ENCODE measurements around the gene ZGPAT. TPM values are rescaled to one million over a fixed set of nuclear protein-coding genes. Genes with fewer than 3 reads are reported as not detected.

The ZGPAT gene
- total RNA-seq, 1 donor from 2014 or later = 27.2 TPM

DNA sequence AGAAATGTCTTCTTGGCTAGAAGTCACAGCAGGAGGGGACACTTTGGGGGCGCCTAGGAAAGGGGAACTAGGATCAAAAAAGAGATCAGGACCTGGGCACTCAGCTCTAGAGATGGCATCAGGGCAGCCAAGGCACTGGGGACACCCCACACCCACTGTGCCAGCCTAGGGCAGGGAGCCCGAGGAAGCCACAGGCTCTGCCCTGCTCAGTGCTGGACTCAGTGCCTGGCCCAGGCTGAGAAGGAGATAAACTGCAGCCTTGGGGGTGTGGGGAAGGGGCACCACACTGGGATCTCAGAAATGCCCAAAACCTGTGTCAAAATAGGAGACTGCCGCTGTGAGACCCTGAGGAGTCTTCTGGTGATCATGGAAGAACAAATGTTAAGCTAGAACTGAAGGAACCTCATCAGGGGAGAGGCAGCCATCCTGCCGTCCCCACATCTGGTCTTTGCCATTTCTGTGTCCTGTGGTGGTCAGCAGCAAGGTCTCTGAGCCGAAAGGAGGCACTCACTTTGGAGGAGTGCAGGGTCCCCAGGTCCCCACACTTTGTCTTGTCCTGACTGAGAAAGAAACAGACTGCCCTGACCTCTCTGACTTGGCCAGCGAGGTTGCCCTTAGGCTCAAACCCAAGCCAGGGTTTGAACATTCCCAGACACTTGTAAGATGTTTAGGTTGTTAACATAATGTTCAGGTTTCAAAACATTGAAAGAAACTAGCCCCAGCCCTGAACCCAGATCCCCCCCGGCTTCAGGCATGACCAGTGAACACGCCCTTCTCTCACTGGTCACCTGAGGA, 2.4 kb upstream of the ZGPAT start:
- no peak overlapping the region for H3K4me3 ChIP-seq
- H3K9me3 ChIP-seq = no peaks in the 10 kb centered on the region
- H3K36me3 ChIP-seq = peaks cover 45% of the 10 kb centered on the region
- ATAC-seq (no peak), DNase-seq (no peak)
- no peaks in the 10 kb centered on the region for H3K27me3 ChIP-seq (ENCODE audit: low read depth)
- TF ChIP-seq, protein P1, sequence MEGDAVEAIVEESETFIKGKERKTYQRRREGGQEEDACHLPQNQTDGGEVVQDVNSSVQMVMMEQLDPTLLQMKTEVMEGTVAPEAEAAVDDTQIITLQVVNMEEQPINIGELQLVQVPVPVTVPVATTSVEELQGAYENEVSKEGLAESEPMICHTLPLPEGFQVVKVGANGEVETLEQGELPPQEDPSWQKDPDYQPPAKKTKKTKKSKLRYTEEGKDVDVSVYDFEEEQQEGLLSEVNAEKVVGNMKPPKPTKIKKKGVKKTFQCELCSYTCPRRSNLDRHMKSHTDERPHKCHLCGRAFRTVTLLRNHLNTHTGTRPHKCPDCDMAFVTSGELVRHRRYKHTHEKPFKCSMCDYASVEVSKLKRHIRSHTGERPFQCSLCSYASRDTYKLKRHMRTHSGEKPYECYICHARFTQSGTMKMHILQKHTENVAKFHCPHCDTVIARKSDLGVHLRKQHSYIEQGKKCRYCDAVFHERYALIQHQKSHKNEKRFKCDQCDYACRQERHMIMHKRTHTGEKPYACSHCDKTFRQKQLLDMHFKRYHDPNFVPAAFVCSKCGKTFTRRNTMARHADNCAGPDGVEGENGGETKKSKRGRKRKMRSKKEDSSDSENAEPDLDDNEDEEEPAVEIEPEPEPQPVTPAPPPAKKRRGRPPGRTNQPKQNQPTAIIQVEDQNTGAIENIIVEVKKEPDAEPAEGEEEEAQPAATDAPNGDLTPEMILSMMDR (IDR thresholded peaks at IDR 0.05) = no peak
- H3K4me1 ChIP-seq = peaks cover 32% of the 10 kb centered on the region
- H3K27ac ChIP-seq = no peak overlapping the region
- intact Hi-C loops (cut with DNase I) = no loop called here

GRCh38 chr20:63706027-63706695, 1.7 kb upstream of the ZGPAT start:
- Histone ChIP-seq H3K9me3 (no peaks in the 10 kb centered on the region), H3K4me3 (peak overlapping the region; percentile 96), H3K27me3 (ENCODE audit: low read depth) (no peaks in the 10 kb centered on the region), H3K27ac (peak overlapping the region; percentile 95), H3K4me1 (peaks cover 32% of the 10 kb centered on the region), H3K36me3 (peaks cover 51% of the 10 kb centered on the region)
- DNase-seq (no peak), ATAC-seq (no peak)
- intact Hi-C loops (cut with DNase I) = no loop called here
- TF ChIP-seq, protein P1 (IDR thresholded peaks at IDR 0.05) = no peak

DNA sequence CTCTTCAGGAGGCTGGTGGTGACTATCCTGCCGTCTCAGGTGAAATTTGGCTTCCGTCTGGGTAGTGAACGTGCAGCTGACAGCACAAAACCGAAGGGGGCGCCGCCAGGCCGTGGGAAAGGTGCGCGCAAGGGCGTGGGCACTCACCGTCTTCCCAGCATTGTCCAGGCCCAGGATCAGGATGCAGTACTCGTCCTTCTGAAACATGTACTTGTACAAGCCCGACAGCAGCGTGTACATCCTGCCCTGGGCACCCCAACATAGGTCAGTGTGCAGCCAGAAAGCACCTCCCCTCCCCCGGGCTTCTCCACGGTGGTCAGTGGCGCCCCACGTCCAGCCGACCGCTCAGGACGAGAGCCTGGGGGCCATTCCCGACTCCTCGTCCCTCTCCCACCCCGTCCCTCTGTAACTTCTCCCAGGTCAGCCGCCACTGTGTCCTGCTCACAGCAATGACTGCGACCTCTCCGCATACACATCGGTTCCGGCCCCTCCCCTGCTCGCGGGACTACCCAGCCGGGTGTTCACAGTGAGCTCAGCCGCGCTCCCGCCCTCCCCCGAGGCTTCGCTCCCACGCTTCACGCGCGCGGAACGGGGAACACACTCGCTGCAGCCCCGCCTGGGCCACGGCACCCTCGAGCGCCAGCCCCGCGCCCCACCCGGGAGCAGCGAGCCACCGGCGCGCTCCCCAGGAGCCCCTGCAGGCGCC, 834 bp upstream of the ZGPAT start:
- peaks cover 32% of the 10 kb centered on the region for H3K4me1 ChIP-seq
- H3K27me3 ChIP-seq (ENCODE audit: low read depth) = no peaks in the 10 kb centered on the region
- H3K36me3 ChIP-seq = peaks cover 59% of the 10 kb centered on the region
- H3K27ac ChIP-seq = peak overlapping the region; percentile 95
- ATAC-seq (peak; percentile 48 to 62), DNase-seq (peak; percentile 70)
- H3K9me3 ChIP-seq = no peaks in the 10 kb centered on the region
- peak overlapping the region; percentile 96 for H3K4me3 ChIP-seq
- intact Hi-C loops (cut with DNase I) = no loop called here
- TF ChIP-seq, protein P1 (IDR thresholded peaks at IDR 0.05) = peak; percentile 16

GRCh38 chr20:63708301-63709148, 686 bp downstream of the ZGPAT start:
- TF ChIP-seq, protein P1 (IDR thresholded peaks at IDR 0.05) = no peak
- ATAC-seq (no peak), DNase-seq (peak; percentile 53)
- H3K27me3 ChIP-seq (ENCODE audit: low read depth) = no peaks in the 10 kb centered on the region
- peak overlapping the region; percentile 96 for H3K4me3 ChIP-seq
- H3K4me1 ChIP-seq = peaks cover 32% of the 10 kb centered on the region
- intact Hi-C loops (cut with DNase I) = no loop called here
- H3K27ac ChIP-seq = peak overlapping the region; percentile 95
- H3K36me3 ChIP-seq = peaks cover 69% of the 10 kb centered on the region
- no peaks in the 10 kb centered on the region for H3K9me3 ChIP-seq

DNA sequence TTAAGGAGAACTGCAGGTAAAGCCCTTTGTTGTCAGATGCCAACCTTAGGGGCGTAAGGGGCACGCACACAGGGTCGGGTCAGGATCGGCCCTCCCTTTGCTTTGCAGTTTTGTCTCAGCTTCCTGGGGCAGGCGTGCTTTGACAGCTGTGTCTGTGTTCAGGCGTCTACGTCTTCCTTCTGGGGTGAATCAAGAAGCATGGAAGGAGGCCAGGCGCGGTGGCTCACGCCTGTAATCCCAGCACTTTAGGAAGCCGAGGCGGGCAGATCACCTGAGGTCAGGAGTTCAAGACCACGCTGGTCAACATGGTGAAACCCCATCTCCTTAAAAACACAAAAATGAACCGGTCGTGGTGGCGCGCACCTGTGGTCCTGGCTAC, 1.3 kb downstream of the ZGPAT start:
- ATAC-seq (no peak), DNase-seq (no peak)
- H3K4me3 ChIP-seq = peak overlapping the region; percentile 96
- H3K36me3 ChIP-seq = peaks cover 67% of the 10 kb centered on the region
- intact Hi-C loops (cut with DNase I) = no loop called here
- peaks cover 32% of the 10 kb centered on the region for H3K4me1 ChIP-seq
- H3K27me3 ChIP-seq (ENCODE audit: low read depth) = no peaks in the 10 kb centered on the region
- H3K27ac ChIP-seq = no peak overlapping the region
- no peaks in the 10 kb centered on the region for H3K9me3 ChIP-seq
- TF ChIP-seq, protein P1 (IDR thresholded peaks at IDR 0.05) = no peak

Measured in lower lobe of right lung (tissue), 2 donors.